Brain microvascular endothelial cell (primary cell): Measurements from ENCODE around the gene HOXB3.
A peak's percentile ranks its signal among the peaks of the same experiment; 100 is the strongest.

Experiments used
- DNase-seq: peaks from one replicate; pipeline ENCODE4 v3.0.0-alpha.2; 2020
- H3K27ac ChIP-seq: fragments of 250-450 bp; sonication (Bioruptor Pico); 2 replicates; pipeline ENCODE4 v1.5.1; 2020; ENCODE audit warnings: mild to moderate bottlenecking, moderate library complexity
- H3K27me3 ChIP-seq: fragments of 250-450 bp; sonication (Bioruptor Pico); replicated peaks from 2 replicates; pipeline ENCODE4 v1.5.1; 2020; ENCODE audit warnings: mild to moderate bottlenecking
- H3K36me3 ChIP-seq: fragments of 250-450 bp; sonication (Bioruptor Pico); replicated peaks from 2 replicates; pipeline ENCODE4 v1.5.1; 2020; ENCODE audit warnings: mild to moderate bottlenecking
- H3K4me3 ChIP-seq: 2 replicates; pipeline ENCODE4 v1.5.1; 2011; ENCODE audit warnings: low read depth, mild to moderate bottlenecking, control low read depth, low read length, moderate library complexity
- in situ Hi-C: cut with HindIII; loops from 2 replicates; pipeline ENCODE4 v1.10.0; 2017; ENCODE audit warnings: low sequenced_read_pairs, low pct_ligation_motif_present
- TF ChIP-seq, protein P1 (sequence below): IDR thresholded peaks from 2 replicates; pipeline ENCODE4 v1.5.1; 2011; ENCODE audit warnings: low read depth, mild to moderate bottlenecking, moderate library complexity, low read length, control low read depth, inconsistent platforms; ENCODE audit errors: missing control alignments

Gene HOXB3

GRCh38 chr17:48589060-48589830, 796 bp downstream of the HOXB3 start:
- TF ChIP-seq, protein P1, sequence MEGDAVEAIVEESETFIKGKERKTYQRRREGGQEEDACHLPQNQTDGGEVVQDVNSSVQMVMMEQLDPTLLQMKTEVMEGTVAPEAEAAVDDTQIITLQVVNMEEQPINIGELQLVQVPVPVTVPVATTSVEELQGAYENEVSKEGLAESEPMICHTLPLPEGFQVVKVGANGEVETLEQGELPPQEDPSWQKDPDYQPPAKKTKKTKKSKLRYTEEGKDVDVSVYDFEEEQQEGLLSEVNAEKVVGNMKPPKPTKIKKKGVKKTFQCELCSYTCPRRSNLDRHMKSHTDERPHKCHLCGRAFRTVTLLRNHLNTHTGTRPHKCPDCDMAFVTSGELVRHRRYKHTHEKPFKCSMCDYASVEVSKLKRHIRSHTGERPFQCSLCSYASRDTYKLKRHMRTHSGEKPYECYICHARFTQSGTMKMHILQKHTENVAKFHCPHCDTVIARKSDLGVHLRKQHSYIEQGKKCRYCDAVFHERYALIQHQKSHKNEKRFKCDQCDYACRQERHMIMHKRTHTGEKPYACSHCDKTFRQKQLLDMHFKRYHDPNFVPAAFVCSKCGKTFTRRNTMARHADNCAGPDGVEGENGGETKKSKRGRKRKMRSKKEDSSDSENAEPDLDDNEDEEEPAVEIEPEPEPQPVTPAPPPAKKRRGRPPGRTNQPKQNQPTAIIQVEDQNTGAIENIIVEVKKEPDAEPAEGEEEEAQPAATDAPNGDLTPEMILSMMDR = no peak
- DNase-seq = no peak
- Histone ChIP-seq H3K27ac (no peak overlapping the region), H3K27me3 (peaks cover 92% of the 10 kb centered on the region), H3K4me3 (no peak overlapping the region), H3K36me3 (no peaks in the 10 kb centered on the region)
- in situ Hi-C loops = no loop called here

GRCh38 chr17:48588528-48588927, 1.5 kb downstream of the HOXB3 start:
- Histone ChIP-seq H3K4me3 (no peak overlapping the region), H3K36me3 (no peaks in the 10 kb centered on the region), H3K27me3 (peaks cover 93% of the 10 kb centered on the region), H3K27ac (no peak overlapping the region)
- in situ Hi-C loops = no loop called here
- DNase-seq = no peak
- TF ChIP-seq, protein P1 = no peak

DNA sequence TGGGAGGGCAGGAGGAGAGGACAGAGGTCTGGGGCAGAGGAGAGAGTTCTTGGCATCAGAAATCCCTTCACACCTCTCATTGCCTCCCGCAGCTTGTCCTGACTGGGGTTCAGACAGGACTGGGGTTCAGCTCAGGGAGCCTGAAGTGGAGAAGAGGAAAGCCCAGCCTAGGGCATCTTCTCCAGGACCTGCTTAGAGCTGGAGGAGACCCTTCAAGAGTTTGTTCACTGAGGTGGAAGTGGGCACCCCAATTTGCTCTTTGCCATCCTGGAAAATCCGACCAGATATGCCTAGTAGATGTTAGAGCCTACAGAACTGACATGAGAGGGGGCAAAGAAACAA, 2.0 kb downstream of the HOXB3 start:
- no peaks in the 10 kb centered on the region for H3K36me3 ChIP-seq
- H3K27me3 ChIP-seq = peaks cover 93% of the 10 kb centered on the region
- H3K27ac ChIP-seq = no peak overlapping the region
- DNase-seq = no peak
- TF ChIP-seq, protein P1 = no peak
- in situ Hi-C loops = no loop called here
- H3K4me3 ChIP-seq = no peak overlapping the region

DNA sequence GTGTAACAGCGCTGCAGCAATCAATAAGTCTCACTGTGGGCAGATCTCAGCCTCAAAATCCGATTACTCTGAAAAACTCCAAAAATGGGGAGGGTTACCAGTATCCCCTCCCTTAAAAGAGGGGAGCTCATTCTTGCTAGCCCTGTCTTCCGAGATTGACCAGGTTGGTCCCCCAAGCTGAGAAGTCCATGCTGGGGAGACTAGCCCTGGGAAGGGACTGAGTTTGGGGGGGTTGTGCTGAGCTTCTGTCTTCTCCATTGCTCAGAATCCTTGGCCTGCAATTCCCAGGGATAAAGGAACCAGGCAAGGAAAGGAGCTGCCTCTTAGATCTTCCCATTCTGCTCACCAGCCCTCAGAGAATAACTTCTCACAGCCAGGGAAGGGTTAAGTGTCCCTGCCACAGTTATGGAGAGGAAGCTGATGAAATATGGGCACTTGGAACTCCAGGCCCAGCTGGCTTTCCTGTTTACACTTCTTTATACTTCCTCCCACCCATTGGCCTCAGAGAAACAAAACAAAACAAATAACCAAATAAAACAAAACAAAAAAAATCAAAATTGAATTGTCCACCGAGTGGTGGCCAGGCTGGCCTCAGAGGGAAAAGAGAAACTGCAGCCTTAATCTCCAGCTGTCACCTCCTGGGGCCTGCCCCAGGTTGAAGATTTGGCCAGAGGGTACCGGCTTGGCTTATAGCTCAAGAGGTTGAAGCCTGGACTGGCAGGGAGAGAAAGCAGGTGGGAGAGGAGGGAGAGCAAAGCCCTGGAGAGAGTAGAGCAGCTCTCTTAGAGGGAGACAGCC, 2.6 kb downstream of the HOXB3 start:
- DNase-seq = no peak
- in situ Hi-C loops = no loop called here
- Histone ChIP-seq H3K27me3 (peaks cover 96% of the 10 kb centered on the region), H3K27ac (no peak overlapping the region), H3K4me3 (no peak overlapping the region), H3K36me3 (no peaks in the 10 kb centered on the region)
- TF ChIP-seq, protein P1 = no peak

- Histone ChIP-seq H3K27me3 (peaks cover 96% of the 10 kb centered on the region), H3K4me3 (peak overlapping the region; percentile 61), H3K27ac (no peak overlapping the region), H3K36me3 (no peaks in the 10 kb centered on the region)
- DNase-seq = no peak
- in situ Hi-C loops = no loop called here
- TF ChIP-seq, protein P1 = no peak
These were observed 3.4 kb downstream of the HOXB3 start for GRCh38 chr17:48586355-48587258.
